Measurements from ENCODE around the gene LINGO3. TPM values are rescaled to one million over a fixed set of nuclear protein-coding genes. Genes with fewer than 3 reads are reported as not detected.
A peak's percentile ranks its signal among the peaks of the same experiment; 100 is the strongest.

LINGO3 gene
- total RNA-seq, 2 donors from 2014 or later, result not detected

DNA sequence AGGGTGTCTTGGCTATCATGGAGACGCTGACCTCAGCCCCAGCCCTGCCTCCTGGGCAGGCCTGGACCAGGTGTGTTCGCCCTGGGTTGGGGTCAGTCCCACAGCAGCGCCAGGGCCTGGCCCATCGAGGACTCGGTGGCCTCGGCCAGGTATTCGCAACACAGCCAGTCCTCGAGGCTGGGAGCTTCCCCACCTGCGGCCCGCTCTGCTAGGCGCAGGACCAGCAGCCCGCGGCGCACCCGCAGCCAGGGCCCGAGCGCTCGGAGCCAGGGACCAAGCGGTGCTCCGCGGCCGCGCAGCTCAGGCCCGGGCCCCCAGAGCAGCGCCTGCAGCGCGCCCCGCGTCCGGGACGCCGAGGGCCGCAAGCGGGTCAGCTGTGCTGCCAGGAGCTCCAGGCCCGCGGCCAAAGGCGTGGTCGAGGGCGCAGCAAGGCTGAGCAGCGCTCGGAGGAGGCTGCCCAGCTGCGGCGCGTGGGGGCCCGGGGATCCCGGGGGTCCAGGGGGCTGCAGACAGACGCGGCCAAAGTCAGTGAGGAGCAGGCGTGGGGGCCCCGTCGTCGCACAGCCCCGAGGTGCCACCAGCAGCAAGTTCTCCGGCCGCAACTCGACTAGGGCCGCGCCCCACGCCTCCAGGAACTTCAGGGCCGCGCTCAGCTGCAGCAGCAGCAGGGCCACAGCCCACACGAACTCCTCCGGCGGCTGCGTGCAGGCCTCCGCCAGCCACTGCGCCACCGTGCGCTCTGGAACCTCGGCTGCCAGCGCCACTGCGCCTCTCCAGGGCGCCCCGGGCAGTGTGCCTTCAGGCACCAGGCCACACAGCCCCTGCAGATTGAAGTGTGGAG lies 32.1 kb downstream of the LINGO3 start:
- H3K27me3 ChIP-seq, result no peaks in the 10 kb centered on the region
- H3K9me3 ChIP-seq, result no peaks in the 10 kb centered on the region
- H3K27ac ChIP-seq, result no peak overlapping the region
- TF ChIP-seq POLR2A (IDR thresholded peaks at IDR 0.05), result no peak
- TF ChIP-seq, protein P1, sequence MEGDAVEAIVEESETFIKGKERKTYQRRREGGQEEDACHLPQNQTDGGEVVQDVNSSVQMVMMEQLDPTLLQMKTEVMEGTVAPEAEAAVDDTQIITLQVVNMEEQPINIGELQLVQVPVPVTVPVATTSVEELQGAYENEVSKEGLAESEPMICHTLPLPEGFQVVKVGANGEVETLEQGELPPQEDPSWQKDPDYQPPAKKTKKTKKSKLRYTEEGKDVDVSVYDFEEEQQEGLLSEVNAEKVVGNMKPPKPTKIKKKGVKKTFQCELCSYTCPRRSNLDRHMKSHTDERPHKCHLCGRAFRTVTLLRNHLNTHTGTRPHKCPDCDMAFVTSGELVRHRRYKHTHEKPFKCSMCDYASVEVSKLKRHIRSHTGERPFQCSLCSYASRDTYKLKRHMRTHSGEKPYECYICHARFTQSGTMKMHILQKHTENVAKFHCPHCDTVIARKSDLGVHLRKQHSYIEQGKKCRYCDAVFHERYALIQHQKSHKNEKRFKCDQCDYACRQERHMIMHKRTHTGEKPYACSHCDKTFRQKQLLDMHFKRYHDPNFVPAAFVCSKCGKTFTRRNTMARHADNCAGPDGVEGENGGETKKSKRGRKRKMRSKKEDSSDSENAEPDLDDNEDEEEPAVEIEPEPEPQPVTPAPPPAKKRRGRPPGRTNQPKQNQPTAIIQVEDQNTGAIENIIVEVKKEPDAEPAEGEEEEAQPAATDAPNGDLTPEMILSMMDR (IDR thresholded peaks at IDR 0.05), result no peak
- DNase-seq (no peak), ATAC-seq (no peak)
- peaks cover 0 to 2% of the 10 kb centered on the region in 2 donors for H3K36me3 ChIP-seq (replicated peaks in 1 of 2; ENCODE audit: insufficient read depth in 1 of 2, low read depth in 2 of 2)
- H3K4me1 ChIP-seq, result peaks cover 52% of the 10 kb centered on the region
- intact Hi-C loops (cut with DNase I), result no loop called here
- H3K4me3 ChIP-seq, result no peak overlapping the region
- WGBS, 2 donors, result 79% methylated on average over 43 of the region's 74 CpGs; no CpG with 5 or more reads in 1 of the 2 donors

DNA sequence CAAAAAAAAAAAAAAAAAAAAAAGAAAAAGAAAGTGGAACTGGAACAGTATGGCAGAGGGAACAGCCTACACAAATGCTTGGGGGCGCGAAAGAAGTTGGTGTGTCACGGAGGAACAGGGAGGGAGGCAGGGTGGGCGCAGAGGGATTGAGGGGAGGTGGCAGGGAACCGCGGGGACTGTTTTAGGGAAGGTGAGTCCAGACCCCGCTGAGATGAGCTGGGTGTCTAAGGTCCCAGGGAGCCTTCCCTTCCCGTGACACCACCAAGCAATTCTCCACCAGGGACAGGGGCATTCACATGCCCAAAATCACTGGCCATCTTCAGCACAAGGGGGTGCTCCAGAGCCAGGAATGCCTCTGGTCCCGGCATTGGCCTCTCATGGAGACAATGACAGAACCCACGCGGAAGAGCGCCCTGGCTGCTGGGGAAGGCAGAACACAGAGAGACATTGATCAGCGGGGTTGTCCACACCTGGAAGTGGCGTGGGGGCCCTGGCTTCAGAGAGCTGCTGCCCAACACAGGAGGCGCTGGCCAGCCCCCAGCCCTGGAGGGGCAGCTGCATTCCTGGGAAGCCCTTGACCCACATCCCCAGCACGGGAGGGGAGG lies 32.9 kb downstream of the LINGO3 start:
- no peak overlapping the region for H3K4me3 ChIP-seq
- peaks cover 44% of the 10 kb centered on the region for H3K4me1 ChIP-seq
- H3K36me3 ChIP-seq (replicated peaks in 1 of 2; ENCODE audit: insufficient read depth in 1 of 2, low read depth in 2 of 2), result peaks cover 0 to 2% of the 10 kb centered on the region in 2 donors
- peak overlapping the region in 1 of 4 donors; percentile 41 for H3K27ac ChIP-seq
- 58 to 78% methylated on average over 8 to 16 of the region's 16 CpGs for WGBS, 2 donors
- TF ChIP-seq POLR2A (IDR thresholded peaks at IDR 0.05), result no peak
- TF ChIP-seq, protein P1 (IDR thresholded peaks at IDR 0.05), result peak in 6 of 7 experiments; percentile 23 to 69 (median 56)
- no peaks in the 10 kb centered on the region for H3K27me3 ChIP-seq
- peak; percentile 62 to 72 (median 66) for DNase-seq
- intact Hi-C loops (cut with DNase I), result loop anchor here (5.0 kb wide), 1 partner anchor 118 kb away; no protein-coding TSS in a partner anchor
- ATAC-seq, result no peak
- no peaks in the 10 kb centered on the region for H3K9me3 ChIP-seq

DNA sequence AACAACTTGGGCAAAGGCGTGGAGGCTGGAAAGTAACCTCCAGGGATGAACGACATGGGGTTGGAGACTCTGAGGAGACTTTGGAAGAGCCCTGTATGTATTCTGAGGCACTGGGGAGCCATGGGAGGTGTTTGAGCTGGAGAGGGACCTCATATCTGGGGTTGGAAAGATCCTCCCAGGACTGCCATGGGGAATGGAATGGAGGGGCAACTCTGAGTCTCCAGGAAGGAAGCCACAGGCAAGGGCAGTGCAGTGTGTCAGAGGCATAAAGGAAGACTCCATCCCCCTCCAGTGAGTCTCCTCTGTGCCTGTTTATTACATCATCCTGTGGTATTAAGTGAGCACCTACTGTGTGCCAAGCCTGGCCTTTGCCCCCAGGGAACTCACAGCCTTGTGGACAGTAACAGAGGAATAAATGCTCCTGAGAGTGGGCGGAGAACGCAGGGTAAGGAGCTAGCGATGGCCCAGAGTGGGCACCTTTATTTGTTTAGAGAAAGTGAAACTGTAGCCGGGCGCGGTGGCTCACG lies 33.7 kb downstream of the LINGO3 start:
- Histone ChIP-seq H3K4me1 (peaks cover 44% of the 10 kb centered on the region), H3K36me3 (replicated peaks in 1 of 2; ENCODE audit: insufficient read depth in 1 of 2, low read depth in 2 of 2) (peaks cover 0 to 2% of the 10 kb centered on the region in 2 donors), H3K27ac (peak overlapping the region in 3 of 4 donors; percentile 79 to 100 (median 95)), H3K9me3 (no peaks in the 10 kb centered on the region), H3K27me3 (no peaks in the 10 kb centered on the region), H3K4me3 (no peak overlapping the region)
- WGBS, 2 donors, result 81 to 85% methylated on average over 9 of the region's 9 CpGs
- no peak for DNase-seq
- ATAC-seq, result no peak
- no peak for TF ChIP-seq POLR2A (IDR thresholded peaks at IDR 0.05)
- TF ChIP-seq, protein P1 (IDR thresholded peaks at IDR 0.05), result no peak
- intact Hi-C loops (cut with DNase I), result loop anchor here (5.0 kb wide), 1 partner anchor 117 kb away; no protein-coding TSS in a partner anchor

DNA sequence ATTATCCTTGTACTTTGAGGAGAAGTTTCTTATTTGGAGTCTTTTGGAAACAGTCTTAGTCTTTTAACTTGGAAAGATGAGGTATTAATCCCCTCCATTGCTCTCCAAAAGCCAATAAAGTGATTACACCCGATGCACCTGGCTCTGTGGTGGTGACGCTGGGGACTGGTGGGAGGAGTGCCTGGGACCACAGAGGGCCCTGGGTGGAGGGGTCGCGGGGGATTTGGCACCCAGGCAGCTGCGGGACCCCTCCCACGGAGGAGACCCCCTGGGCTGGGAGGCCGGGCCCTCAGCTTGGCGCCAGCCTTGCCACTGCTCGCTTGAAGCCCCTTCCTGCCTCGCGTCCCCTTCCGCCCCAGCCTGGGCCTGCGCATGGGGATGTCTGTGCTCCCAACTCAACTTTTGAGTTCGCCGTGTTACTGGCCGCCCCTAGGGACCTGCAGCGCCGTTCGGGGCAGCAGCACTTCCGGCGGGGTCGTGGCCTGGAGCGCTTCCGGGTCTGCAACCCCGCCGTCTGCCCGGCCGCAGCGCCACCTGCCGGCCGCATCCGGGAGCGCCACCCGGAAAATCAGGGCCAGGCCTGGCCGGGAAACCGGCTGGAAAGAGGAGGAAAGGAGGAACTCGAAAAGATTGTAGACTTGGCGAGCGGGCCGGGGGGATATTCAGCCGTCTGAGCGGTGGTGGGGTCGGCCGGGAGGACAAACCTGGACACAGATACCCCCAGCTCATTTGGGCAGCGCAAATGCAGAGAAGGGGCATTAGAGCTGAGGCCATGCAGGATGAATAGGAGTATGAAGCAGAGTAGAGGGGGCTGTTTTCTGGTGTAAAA lies 34.4 kb downstream of the LINGO3 start:
- H3K9me3 ChIP-seq, result no peaks in the 10 kb centered on the region
- DNase-seq (peak; percentile 77 to 81 (median 79)), ATAC-seq (peak; percentile 19)
- peak overlapping the region; percentile 68 to 100 (median 87) for H3K27ac ChIP-seq
- H3K4me3 ChIP-seq, result no peak overlapping the region
- WGBS, 2 donors, result 11 to 25% methylated on average over 16 to 45 of the region's 45 CpGs
- intact Hi-C loops (cut with DNase I), result loop anchor here (5.0 kb wide), 1 partner anchor 116 kb away; no protein-coding TSS in a partner anchor
- peaks cover 46% of the 10 kb centered on the region for H3K4me1 ChIP-seq
- H3K36me3 ChIP-seq (replicated peaks in 1 of 2; ENCODE audit: insufficient read depth in 1 of 2, low read depth in 2 of 2), result peaks cover 0 to 2% of the 10 kb centered on the region in 2 donors
- TF ChIP-seq POLR2A (IDR thresholded peaks at IDR 0.05), result peak in 1 of 3 donors; percentile 24
- TF ChIP-seq, protein P1 (IDR thresholded peaks at IDR 0.05), result peak; percentile 94 to 99 (median 96)
- no peaks in the 10 kb centered on the region for H3K27me3 ChIP-seq
